CD4-positive, alpha-beta T cell treated with Interferon alpha-2 for 1 hour (primary cell): ENCODE data around the gene ACSM4.
A peak's percentile ranks its signal among the peaks of the same experiment; 100 is the strongest.
"Not testable (repeated sequence)": the region's sequence is repeated elsewhere in the genome, so short reads cannot be mapped to it uniquely, and the experiment has no call there.

Experiments used
- DNase-seq, 2 donors: peaks; one replicate each; pipeline ENCODE4 v3.0.0-alpha.2; 2020 to 2022

Gene ACSM4, protein sequence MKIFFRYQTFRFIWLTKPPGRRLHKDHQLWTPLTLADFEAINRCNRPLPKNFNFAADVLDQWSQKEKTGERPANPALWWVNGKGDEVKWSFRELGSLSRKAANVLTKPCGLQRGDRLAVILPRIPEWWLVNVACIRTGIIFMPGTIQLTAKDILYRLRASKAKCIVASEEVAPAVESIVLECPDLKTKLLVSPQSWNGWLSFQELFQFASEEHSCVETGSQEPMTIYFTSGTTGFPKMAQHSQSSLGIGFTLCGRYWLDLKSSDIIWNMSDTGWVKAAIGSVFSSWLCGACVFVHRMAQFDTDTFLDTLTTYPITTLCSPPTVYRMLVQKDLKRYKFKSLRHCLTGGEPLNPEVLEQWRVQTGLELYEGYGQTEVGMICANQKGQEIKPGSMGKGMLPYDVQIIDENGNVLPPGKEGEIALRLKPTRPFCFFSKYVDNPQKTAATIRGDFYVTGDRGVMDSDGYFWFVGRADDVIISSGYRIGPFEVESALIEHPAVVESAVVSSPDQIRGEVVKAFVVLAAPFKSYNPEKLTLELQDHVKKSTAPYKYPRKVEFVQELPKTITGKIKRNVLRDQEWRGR

DNA sequence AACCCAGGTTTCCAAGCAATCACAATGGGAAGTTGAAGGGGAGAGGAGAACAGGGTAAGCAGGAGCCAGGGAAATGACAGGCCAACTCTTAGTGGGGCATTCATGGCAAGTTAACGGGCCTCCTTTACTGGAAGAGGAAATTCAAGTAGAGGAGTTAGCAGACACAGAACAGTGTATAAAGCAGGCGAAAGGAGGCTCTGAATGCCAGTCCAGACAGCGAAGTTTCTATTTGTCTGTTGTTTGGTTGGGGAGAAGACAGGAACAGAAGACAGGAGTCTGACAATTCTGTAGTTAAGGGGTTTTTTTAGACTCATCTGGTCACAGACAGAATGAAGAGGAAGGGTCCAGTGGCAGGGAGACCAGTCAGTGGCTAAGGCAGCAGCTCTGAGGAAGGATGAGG, at the start of gene ACSM4:
ACSM4 (plus strand) TSS at position 301 of the 400 bp plus-strand sequence. CDS start 260 bp downstream, outside the sequence.
- DNase-seq, result no peak

DNA sequence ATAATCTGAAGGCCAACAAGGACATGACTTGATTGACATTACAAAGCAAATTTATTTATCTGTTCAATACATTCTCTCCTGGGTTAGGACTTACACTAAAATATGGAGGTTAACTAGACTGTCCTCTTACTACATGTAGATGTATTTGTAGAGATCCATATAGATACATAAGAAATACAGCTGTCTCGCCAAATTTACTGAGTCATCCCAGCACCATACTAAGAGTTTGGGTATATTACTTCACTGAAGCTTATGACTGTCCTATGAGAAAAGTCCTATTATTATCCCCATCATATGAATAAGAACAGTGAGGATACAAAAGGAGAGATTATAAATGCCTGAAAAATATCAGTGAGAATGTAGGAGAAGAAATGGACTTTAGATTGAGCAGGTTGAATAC, 44.8 kb upstream of the ACSM4 start:
- DNase-seq, result no peak

DNA sequence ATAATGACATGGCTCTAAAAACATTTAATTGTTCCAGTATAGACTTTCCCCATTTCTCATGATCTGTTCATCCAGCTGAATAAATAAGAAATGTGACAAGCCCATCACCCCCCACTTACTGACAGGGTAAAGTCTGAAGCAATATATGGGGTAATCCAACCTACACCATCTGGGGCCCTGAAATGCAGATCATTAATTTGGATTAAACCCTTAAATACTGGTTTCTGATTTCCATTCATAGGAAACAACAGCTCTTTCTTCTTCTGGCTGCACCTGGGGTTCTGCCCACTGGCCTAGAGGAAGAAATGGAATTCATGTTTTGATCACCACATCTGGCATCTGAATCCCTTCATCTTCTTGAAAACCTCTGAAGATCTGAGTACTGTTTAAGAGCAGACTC, 39.3 kb upstream of the ACSM4 start:
- no peak for DNase-seq

DNA sequence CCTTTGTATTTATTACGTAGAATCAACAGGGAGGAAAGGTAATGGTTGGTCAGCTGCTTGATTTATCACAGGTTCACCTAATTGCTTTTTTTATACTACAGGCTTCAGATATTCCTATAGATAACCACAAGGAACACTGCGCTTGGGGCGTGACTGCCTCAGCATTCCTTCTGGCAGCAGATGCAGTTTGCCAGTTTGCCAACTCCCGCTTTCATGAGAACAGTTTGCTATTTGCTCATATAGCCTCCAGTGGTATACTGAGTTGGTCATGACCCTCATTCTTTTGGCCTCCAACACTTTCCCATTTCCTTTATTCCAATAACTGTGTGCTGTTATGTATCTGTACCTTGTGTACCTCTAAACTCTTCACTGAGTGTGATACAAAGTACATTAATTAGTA, 38.6 kb upstream of the ACSM4 start:
- DNase-seq, result no peak

DNA sequence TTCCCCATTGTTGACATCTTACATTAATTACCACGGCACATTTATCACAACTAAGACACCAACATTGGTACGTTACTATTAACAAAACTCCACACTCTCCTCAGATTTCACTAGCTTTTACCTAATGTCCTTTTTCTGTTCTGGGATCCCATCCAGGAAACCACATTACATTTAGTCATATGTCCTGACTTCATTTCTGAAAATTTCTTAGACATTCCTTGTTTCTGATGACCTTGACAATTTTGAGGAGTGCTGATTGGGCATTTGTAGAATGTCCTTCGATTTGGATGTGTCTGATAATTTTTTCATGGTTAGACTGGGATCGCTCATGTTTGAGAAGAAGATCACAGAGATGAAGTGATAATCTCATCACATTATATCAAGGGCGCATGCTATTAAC, 34.6 kb upstream of the ACSM4 start:
- no peak for DNase-seq

DNA sequence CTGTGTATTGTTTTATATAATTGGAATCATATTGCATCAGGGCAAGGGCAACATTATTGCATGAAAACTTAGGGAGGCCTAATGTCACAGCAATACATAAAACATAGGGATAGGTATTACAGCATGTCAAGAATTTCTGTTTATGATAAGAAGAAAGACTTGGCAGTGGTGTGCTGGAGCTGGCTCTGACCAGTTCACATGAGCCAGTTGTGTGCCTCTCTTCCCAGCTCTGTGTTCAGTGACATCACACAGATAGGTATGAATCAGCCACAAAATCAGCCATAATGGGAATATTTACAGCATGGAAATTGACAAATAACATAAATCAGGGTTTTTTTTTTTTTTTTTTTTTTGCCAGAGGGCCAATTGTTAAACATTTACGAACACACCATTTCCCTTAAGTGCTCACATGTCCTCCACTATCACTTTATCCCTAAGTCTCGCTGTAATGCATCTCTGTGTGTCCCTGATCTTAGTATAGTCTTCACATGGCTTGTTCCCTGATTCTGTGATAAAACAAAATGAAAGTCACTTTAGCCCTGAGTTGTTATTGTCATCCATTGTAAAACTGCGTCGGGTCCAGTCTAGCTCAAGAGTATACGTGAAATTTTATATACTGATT, 31.9 kb upstream of the ACSM4 start:
- DNase-seq, result no peak

DNA sequence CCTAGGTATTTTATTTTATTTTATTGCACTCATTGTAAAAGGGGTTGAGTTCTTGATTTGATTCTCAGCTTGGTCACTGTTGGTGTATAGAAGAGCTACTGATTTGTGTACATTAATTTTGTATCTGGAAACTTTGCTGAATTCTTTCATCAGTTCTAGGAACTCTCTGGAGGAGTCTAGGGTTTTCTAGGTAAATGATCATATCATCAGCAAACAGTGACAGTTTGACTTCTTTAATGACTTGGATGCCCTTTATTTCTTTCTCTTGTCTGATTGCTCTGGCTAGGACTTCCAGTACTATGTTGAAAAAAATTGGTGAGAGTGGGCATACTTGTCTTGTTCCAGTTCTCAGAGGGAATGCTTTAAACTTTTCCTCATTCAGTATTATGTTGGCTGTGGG, 28.4 kb upstream of the ACSM4 start:
- DNase-seq, result not testable (repeated sequence)

DNA sequence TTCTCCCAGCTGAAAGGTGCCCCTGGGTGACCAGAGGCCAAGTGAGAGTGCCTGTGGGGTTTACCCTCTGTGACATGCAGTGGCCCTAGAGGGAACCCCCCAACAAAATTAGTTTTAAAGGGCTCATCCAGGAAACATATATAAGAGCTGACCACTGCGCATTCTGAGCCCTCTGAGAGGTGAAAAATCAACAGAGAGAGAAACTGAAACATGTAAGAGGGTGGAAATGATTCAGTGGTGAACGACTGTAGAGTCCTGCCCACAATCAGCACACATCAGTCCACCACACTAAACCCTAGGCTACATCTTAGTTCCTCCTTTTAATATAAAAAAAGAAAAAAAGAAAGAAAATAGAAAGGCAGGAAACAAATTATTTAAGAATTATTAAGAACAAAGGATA, 21.0 kb upstream of the ACSM4 start:
- DNase-seq, result no peak

DNA sequence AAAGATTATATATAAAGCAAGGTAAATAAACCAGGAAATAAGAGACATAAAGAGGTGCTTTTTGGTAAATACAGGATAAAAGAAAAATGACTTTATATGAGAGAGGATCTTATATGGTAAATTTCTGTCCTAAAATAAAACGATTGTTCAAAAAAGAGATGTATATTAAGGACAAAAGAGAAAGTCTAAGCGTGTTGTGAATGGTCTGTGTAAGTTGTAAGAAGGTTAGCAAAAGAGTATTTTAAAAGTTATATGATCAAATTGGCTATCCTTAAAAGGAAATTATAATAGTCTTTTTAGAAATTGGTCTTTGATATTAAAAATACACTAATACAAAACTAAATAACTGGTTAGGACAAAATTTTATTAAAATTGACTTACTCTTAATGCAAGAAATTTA, 14.1 kb upstream of the ACSM4 start:
- DNase-seq, result no peak

DNA sequence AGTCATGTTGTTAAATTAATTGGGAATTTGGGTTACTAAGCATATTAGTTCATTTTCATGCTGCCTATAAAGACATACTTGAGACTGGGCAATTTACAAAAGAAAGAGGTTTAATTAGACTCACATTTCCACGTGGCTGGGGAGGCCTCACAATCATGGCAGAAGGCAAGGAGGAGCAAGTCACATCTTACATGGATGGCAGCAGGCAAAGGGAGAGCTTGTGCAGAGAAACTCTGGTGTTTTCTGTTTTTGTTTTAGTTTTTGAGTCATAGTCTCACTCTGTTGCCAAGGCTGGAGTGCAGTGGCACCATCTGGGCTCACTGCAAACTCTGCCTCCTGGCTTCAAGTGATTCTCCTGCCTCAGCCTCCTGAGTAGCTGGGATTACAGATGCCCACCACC, 13.3 kb upstream of the ACSM4 start:
- DNase-seq, result not testable (repeated sequence)

DNA sequence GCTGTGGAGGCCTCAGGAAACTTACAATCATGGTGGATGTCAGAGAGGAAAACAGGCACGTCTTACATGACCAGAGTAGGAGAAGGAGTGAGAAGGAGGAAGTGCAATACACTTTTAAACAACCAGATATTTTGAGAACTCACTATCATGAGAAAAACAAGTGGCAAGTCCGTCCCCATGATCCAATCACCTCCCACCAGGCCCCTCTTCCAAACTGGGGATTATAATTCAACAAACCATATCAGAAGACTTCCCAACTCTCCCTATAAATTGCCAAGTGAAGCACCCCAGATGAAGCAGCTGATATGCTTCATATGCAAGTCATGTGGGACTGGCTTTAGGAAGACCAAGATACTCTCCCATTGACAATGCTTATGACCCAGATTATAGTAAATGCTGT, 11.6 kb upstream of the ACSM4 start:
- DNase-seq, result no peak

DNA sequence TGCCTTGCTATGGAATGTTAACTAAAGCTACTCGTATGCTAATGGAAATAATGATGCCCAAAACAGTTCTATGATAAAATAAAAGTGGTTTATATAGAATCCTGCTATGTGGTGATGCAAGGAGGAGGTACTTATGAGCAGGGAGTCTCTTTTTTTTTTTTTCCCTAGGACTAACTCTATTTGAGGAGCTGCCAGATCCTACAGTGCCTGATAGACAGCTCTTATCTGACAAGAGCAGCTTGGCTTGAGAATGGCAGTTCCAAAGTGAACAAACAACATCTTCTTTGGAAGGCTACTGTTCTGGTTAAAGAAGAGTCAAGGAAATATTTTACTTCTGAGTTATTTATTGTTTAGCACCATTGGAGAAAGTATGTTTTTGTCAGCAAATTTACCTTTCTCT, 10.2 kb upstream of the ACSM4 start:
- no peak for DNase-seq

DNA sequence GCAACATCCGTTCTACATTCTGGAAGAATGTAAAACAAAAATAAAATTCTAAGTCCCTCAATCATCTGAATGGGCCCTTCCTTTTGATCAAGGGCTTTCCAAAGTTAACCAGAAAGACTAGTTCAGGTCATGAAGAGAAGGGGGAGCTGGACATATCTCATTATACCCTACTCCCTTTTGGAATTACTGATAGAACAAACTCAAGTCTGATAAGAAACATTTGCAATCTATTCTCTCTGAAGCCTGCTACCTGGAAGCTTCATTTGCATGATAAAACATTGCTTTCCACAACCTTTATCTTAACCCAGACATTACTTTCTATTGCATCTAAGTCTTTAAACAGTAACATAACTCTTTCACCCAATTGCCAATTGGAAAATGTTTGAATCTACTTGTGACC, 8.3 kb upstream of the ACSM4 start:
- no peak for DNase-seq

DNA sequence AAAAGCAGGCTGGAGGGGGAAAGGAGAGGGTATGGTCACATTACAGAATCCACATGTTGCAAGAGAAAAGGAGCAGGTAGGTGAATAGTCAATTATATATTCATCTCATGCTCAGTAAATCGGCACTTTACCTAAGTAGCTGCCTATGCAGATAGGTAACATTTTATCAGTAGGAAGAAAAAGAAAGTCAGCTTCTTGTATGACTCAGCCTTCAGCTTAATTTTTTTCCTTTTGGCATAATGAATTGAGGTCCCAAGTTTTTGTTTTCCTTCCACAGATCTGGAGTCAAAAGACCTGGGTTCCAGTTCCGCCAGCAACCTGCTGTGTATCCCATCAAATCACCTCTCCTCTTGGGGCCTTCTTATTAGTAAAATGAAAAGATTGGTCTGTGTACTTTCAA, 6.0 kb upstream of the ACSM4 start:
- no peak for DNase-seq

DNA sequence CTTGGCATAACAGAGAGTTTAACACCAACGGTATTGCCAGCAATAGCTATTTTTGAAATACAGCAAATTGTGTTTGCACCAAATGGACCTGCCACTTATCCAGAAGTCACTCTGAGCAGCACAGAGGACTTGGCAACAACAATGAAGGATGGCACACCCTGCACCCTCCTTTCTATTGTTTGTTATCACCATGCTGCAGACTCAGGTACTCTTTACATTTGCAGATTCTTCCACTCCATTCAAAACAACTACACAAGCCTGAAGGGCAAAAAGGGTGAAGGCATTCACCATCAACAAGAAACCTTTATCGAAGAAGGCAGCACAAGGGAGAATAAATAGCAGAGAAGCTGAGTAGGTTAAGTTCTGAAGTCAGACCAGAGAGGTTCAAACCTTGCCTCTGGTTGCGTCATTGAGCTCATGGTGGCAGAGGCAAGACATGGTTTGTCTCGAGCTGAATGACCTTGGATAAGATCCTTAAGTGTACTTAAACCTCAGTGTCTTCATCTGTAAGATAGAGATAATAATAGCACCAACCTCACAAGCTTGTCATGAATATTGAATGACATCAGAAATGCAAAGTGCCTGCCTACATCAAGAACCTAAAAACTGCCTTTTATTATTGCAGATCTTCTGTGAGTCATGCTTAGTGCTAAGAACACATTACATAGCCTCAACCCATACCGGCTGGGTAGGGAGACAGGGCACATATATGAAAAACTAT, 1.4 kb upstream of the ACSM4 start:
- DNase-seq, result no peak

DNA sequence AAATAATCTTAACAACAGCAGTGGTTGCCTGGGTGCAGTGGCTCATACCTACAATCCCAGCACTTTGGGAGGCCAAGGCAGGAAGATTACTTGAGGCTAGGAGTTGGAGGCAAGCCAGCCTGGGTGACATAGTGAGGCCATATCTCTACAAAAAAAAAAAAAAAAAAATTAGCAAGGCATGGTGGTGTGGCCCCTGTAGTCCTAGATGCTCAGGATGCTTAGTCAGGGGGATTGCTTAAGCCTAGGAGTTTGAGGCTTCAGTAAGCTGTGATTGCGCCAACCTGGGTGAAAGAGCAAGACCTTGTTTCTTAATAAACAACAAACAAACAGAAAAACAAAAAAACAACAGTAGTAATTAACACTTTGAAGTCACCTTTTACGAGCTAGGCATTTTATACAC, 642 bp upstream of the ACSM4 start:
- no peak for DNase-seq

DNA sequence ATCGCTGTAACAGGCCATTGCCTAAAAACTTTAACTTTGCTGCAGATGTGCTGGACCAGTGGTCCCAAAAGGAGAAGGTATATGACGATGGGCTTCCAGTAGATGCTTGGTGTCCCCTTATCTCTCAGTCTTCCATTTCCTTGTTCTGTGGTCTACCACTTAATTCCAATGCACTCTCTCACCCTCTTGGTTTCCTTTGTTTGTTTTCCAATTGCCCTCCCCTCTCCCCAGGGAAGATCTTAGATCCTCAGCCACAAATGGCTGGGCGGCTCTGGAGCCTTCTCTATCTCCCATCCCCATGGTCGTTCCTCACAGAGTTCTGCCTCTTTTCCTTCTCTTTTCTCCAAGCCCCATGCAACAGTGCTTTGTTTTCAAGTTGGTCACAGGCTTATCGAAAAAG, 584 bp downstream of the ACSM4 start:
- DNase-seq, result no peak

DNA sequence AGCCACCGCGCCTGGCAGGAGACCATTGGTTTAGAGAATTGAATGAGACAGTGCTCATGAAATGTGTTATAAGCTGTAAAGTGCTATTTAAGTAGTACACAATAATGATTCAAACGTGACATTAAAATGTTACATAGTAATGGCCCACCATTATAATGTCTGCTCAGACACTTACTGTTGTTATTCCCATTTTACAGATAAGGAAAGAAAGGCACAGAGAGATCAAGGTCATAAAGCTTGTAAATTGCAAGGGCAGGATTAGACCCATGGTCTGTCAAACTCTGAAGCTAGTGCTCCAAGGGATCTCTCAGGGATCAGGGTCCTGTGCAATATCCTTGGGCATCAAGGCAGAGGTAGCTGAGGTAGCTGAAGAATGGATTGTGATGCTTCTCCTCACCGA, 6.2 kb downstream of the ACSM4 start:
- DNase-seq, result no peak

DNA sequence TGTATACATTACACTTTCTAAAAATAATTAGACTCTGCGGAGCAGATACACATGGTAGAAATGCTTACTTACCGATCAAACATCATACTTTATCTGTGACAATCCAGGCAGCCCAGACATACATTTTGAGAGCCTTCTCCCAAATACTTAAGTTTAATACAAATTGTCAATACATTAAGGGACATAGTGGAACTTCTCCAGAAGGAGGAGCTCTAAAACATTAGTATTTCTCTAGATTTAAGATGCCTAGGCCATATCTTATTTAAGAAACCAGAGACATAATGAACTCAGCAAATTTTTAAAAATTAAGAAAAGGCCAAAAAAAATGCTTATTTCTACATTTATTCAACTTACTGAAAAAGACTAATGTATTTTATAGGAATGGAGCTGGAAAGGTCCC, 16.1 kb downstream of the ACSM4 start:
- DNase-seq, result peak in 1 of 2 donors; percentile 8

DNA sequence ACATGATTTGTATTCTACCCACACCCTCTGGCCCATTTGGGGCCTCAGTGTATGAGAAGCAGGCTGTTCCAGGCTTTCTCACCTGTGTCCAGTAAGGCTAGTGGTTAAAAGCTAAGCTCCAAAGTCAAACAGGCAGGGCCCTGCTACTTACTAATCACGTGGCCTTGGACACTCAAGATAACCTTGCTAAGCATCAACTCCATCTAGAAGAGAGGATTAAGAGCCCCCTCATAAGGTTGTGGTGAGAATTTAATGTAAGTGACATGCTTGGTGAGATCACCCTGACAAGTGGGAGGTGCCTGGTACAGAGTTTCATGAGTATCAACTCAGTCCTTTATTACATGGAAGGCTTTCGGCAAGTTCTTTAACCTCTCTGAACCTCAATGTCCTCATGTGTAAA, 17.8 kb downstream of the ACSM4 start:
- DNase-seq, result no peak

DNA sequence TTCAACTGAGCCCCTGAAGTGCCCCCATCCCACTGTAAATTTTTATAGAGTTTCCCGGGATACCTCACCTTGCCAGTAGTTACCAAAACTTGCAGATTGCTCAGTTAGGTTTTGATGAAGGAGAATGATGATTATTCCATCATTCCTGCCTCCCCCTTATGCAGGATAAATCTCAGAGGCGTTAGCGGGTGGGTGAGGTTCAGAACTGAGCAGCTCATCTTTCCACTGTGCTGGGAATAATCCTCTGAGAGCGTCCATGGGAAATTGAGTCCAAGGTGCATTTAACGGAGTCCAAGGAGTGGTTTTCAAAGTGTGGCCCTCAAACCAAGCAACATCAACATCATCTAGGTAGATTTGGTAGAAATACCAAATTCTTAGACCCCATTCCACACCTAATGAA, 18.7 kb downstream of the ACSM4 start:
- no peak for DNase-seq

DNA sequence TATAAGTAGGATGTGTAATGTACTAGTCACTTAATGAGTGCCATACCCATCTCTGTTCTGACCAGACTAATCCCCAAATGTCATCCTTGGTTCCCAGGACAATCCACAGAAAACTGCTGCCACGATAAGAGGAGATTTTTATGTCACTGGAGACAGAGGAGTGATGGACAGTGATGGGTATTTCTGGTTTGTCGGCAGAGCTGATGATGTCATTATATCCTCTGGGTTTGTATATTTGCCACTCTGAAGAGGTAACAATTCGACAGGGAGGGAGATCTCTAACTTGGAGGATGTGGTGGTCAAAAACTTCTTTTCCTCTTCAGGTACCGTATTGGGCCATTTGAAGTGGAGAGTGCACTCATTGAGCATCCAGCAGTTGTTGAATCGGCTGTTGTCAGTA, 20.3 kb downstream of the ACSM4 start:
- DNase-seq, result no peak

DNA sequence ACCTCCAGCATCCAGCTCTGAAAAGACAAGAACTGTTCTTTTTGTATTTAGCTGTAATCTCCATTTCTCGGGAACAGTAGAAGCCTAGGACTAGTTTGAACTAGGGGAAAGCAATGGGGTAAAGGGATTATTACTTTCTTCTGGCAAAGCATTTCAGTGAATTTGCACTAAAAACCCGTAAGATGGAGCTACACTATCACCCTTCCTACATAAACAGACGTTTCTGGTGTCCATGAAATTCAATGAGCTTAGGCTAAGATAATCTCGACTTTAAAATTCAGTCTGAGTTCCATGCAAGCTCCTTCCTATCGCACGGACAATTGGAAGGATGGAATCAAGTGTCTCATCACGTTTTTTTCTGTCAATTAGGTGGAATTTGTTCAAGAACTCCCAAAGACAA, 24.0 kb downstream of the ACSM4 start:
- DNase-seq, result no peak

DNA sequence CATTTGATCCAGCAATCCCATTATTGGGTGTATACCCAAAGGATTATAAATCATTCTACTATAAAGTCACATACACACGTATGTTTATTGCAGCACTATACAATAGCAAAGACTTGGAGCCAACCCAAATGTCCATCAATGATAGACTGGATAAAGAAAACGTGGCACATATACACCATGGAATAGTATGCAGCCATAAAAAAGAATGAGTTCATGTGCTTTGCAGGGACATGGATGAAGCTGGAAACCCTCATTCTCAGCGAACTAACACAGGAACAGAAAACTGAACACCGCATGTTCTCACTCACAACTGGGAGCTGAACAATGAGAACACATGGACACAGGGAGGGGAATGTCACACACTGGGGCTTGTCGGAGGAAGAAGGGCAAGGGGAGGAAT, 33.9 kb downstream of the ACSM4 start:
- not testable (repeated sequence) for DNase-seq
